NB4 (cell line): ENCODE results near the gene SPAST.
"Not testable (repeated sequence)": the region's sequence is repeated elsewhere in the genome, so short reads cannot be mapped to it uniquely, and the experiment has no call there.

Source experiments
- DNase-seq: peaks from one replicate; pipeline ENCODE4 v3.0.0; 2010; ENCODE audit warnings: low read depth
- H3K4me3 ChIP-seq: one replicate; pipeline ENCODE4 v1.5.1; 2011; ENCODE audit warnings: mild to moderate bottlenecking, low read depth, low read length, moderate library complexity
- MAX ChIP-seq: IDR thresholded peaks from 2 replicates; pipeline ENCODE4 v1.6.1; 2011; ENCODE audit warnings: low read depth, low read length
- MYC ChIP-seq: IDR thresholded peaks from 2 replicates; pipeline ENCODE4 v1.6.1; 2011; ENCODE audit warnings: low read depth, low read length
- POLR2A ChIP-seq: IDR thresholded peaks from 2 replicates; pipeline ENCODE4 v1.6.1; 2011; ENCODE audit warnings: mild to moderate bottlenecking; ENCODE audit not compliant: insufficient read length; ENCODE audit errors: extremely low read depth
- TF ChIP-seq, protein P1 (sequence below): IDR thresholded peaks from one replicate; pipeline ENCODE4 v1.5.1; 2012; ENCODE audit warnings: low read depth, low read length

SPAST gene

GRCh38 chr2:32124660-32125059, 61.3 kb downstream of the SPAST start:
- DNase-seq, result no peak
- no peak overlapping the region for H3K4me3 ChIP-seq
- no peak for TF ChIP-seq MYC
- TF ChIP-seq MAX, result no peak
- no peak for TF ChIP-seq POLR2A
- TF ChIP-seq, protein P1, sequence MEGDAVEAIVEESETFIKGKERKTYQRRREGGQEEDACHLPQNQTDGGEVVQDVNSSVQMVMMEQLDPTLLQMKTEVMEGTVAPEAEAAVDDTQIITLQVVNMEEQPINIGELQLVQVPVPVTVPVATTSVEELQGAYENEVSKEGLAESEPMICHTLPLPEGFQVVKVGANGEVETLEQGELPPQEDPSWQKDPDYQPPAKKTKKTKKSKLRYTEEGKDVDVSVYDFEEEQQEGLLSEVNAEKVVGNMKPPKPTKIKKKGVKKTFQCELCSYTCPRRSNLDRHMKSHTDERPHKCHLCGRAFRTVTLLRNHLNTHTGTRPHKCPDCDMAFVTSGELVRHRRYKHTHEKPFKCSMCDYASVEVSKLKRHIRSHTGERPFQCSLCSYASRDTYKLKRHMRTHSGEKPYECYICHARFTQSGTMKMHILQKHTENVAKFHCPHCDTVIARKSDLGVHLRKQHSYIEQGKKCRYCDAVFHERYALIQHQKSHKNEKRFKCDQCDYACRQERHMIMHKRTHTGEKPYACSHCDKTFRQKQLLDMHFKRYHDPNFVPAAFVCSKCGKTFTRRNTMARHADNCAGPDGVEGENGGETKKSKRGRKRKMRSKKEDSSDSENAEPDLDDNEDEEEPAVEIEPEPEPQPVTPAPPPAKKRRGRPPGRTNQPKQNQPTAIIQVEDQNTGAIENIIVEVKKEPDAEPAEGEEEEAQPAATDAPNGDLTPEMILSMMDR, result no peak

- no peak for DNase-seq
- TF ChIP-seq POLR2A, result no peak
- TF ChIP-seq, protein P1, result no peak
- no peak for TF ChIP-seq MYC
- TF ChIP-seq MAX, result no peak
- no peak overlapping the region for H3K4me3 ChIP-seq
Observed at GRCh38 chr2:32128636-32129035, 65.3 kb downstream of the SPAST start.

DNA sequence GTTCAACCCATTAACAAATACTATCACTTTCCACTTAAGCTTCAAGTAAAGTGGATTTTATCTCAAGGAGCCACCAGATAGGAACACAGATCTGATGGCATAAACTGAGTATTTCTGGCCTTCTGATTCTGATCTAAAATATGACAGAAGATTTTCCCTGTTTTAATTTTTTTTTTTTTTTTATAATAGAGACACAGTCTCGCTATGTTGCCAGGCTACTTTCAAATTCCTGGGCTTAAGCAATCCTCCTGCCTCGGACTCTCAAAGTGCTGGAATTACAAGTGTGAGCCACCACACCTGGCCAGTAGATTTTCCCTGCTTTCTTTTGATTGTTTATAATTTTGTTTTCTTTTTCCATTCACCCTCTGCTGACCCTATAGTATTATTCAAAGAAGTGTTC, 65.7 kb downstream of the SPAST start:
- H3K4me3 ChIP-seq, result no peak overlapping the region

GRCh38 chr2:32135409-32135808, 72.1 kb downstream of the SPAST start:
- TF ChIP-seq MAX (no peak), POLR2A (no peak), MYC (no peak)
- TF ChIP-seq, protein P1, result no peak
- DNase-seq, result peak; percentile 58
- no peak overlapping the region for H3K4me3 ChIP-seq

More for the DNA sequence above, 65.7 kb downstream of the SPAST start:
- no peak for TF ChIP-seq MYC
- TF ChIP-seq POLR2A, result no peak
- TF ChIP-seq, protein P1, result no peak
- TF ChIP-seq MAX, result no peak
- no peak for DNase-seq

DNA sequence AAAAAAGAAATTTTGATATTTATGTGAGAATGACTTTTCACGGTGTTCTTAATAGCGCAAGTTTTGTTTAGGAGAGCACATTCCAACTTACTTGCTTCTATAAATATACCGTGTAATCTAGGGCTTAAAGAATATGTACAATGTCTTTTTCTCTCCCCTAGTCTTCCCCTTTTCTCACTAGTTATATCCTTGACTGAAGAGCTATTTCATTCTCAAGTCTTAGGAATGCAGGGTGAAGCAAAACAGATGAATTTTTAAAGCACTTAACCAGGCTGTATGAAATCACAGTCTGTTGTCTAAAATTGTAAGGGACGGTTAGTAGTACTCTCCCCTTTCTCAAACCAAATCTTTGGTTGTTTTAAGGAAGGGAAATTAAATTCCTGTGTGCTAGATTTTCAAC, 72.7 kb downstream of the SPAST start:
- H3K4me3 ChIP-seq, result no peak overlapping the region
- TF ChIP-seq MYC (no peak), POLR2A (no peak), MAX (no peak)
- TF ChIP-seq, protein P1, result no peak
- DNase-seq, result no peak

DNA sequence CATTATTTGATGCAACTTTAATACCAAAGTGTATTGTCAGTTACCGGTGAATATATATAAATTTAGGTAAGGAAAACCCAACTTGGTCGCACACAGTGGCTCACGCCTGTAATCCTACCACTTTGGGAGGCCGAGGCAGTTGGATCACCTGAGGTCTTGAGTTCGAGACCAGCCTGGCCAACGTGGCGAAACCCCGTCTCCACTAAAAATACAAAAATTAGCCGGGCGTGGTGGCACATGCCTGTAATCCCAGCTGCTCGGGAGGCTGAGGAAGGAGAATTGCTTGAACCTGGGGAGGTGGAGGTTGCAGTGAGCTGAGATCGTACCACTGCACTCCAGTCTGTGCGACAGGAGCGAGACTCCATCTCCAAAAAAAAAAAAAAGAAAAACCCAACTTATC, 88.2 kb downstream of the SPAST start:
- not testable (repeated sequence) for DNase-seq, H3K4me3 ChIP-seq
